Measurements from ENCODE around the gene GNAO1.

GNAO1 gene

DNA sequence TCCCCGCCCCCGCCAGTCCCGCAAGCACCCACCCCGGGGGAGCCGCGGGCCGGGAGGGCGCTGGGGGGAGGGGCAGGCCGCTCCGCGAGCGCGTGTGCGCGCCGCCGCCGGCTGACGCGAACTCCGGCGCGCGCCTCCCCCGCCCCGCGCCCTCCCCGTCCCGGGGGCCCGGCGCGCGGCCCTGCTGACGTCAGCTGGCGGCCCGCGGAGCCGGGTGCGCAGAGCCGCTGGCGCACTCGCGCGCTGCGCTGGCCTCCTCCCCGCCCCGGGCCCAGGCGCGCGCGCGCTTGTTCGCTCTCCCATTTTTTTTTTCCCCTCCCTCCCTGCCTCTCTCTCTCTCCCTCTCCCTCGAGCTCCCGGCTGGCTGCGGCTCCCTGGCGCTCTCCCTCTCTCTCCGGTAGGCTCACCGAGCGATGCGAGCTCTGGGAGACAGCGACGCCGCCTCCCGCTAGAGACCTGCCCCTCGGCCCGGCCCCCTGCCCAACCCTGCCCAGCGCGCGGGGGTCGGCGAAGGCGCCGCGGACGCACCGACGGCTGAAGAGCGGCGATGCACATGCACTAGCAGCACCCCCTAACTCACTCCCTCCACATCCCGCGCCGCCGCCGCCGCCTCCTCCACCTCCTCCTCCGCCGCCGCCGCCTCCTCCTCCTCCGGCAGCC is at the start of gene GNAO1:
TSS of gene GNAO1 (plus strand) at position 334 of the 660 bp plus-strand sequence. CDS start 747 bp downstream, outside the sequence.
- DNase-seq = peak; percentile 69

DNA sequence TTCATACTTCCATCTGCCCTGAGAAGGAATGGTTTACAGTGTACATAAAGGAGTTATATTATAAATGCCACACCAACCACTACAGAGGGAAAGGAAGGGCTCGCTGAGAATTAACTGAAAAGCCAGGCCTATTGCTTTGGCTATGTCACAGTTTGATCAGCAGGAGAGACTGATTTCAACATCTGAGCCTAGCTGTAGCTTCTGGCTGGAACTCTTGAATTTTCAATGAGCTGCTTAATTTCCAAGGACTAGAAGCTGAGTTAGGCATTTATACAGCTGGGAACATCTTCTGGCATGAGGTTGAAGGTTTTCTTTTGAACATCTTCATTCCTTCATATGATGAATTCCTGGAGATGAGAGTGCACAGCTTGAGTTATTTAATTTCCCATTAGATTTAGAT is 47.6 kb upstream of the GNAO1 start:
- no peak for DNase-seq

DNA sequence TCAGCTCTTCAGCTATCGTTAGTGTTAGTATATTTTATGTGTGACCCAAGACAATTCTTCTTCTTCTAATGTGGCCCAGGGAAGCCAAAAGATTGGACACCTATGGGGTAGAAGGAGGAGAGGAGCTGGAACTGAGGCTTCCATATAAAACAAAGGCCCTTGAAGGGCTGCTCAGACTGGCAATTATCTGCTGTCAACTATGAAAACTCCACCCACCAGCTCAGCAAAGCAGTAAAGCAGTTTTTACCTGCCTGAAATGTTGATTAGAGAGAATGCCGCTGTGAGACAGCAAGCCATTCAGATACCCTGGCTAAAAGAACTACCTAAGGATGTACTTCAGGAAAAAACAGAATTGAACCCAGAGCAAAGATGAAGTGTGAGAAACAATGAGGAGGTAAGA is 45.9 kb upstream of the GNAO1 start:
- no peak for DNase-seq

DNA sequence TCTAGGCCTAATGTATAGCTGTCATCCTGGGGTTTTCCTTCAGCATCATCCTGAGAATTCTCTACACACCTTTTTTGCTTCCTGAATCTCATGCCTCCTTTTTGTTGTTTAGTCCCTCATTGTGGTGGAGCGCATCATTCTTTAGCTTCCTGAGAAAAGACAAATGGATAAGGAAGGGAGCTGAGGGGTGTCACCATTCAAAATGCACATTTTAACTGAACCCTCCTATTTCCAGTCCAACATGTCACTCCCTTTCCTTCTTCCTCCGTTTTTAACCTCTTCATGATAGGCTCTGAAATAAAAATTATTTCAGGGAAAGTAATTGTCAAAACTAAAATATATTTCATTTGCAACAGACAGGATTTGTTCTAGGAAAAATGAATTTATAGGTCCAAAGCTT is 39.7 kb upstream of the GNAO1 start:
- no peak for DNase-seq

DNA sequence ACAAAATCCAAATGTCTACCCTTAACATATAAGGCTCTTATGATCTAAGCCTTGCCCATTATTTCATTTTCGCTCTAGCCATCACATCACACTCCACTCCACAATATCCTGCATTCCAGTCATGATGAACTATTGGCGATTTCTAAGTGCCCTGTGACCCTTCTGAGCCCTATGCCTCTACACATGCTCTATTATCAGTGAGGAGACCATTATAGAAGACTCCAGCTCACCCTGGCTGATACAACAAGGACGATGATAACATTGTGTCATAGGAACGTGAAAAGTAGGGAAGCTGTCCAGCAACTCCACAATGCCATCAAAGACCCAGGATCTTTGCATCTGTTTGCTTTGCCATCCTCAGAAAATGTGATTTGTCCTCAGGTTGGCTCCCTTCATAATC is 29.6 kb upstream of the GNAO1 start:
- DNase-seq = no peak

DNA sequence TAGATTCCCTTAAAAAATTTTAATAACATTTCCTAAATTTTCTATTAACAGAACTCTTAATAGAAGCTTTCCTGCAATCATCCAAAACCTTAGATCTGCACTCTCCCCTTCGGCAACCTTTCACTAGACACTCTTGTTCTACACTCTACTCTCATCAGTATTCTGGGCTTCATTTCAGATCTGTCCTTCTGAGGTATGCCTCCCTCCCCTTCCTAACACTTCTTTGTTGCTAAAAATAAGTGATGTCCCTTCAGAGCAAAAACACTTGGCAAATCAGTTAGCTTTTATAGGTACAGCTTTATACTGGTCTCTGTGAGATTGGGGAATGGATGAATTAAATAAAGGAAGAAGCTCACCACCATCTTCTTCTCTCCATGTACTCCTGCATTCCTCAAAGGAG is 28.2 kb upstream of the GNAO1 start:
- no peak for DNase-seq

DNA sequence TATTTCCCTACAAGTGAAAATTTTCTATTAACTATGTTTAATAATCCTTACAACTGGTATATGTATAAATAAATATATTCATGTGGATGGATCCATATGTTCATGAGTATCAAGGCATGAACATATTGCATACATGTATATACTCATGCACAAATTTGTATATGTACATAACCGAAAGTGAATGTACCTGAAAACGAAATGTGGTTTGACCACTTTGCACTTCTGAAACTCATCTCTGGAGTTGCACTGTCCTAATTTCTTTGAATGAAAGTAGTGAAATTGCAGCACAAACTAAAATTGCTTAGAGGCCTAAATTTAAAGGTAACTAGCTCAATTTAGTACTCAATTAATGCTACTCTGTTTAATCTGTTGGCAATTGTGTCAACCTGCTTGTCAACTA is 27.4 kb upstream of the GNAO1 start:
- no peak for DNase-seq

DNA sequence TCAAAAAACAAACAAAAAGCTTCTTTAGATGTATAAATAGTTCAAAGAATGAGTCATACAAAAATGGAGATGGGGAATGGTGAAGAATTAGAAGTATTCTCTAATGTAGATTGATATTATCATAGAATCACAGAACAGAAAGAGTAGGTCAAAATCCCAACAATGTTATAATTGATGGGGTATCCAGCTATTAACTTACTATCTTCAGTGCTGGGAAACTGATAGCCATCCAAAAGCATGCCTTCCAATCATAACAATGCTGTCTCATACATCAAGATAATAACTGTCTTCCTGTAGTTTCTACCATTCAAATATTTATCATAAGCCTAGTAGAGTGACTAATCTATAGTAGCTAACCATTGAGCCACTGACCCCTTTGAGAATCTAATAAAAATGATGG is 26.7 kb upstream of the GNAO1 start:
- no peak for DNase-seq

DNA sequence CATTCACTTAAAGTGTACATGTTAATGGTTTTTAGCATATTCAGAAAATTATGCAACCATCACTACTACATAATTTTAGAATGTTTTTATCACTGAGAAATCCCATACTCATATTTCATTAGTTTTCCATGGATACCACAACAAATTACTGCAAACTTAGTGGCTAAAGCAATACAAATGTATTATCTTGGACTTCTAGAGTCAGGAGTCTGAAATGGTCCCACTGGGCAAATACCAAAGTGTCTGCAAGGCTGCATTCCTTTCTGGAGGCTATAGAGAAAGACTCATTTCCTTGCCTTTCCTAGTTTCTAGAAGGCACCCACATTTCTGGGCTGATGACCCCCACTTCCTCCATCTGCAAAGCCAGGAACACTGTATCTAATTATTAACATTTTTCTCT is 16.9 kb upstream of the GNAO1 start:
- no peak for DNase-seq

DNA sequence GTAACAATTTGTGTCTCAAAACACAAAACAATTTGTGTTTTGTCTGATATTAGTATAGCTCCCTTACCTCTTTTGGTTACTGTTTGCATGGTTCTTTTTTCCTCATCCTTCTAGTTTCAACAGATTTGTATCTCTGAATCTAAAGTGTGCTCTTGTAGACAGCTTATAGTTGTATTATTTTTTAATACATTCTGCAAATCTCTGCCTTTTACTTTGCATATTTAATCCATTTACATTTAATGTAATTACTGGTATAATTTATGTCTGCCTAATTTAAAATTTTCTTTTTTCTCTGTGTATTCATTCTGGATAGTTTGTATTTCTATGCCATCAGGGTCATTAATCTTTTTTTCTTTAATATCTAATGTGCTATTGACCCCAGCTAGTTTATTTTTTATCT is 9.9 kb upstream of the GNAO1 start:
- DNase-seq = no peak

DNA sequence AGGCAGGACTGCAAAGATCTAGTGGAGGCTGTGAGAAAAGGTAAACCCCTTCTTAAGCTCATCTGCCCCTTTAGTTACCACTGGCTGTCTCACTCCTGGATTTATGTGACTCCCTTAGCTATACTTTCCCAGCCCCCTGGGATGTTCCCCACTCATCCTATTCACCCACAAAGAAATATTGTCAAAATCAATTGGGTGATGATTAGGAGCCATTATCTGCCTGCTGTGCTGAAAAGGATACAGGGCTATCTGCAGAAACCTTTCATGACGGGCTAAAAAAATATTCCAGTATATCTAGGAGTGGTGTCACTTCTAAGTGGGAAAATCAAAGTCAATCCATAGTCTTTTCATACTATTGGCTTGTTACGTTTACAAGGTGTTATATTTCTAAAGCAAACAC is 8.0 kb upstream of the GNAO1 start:
- no peak for DNase-seq

DNA sequence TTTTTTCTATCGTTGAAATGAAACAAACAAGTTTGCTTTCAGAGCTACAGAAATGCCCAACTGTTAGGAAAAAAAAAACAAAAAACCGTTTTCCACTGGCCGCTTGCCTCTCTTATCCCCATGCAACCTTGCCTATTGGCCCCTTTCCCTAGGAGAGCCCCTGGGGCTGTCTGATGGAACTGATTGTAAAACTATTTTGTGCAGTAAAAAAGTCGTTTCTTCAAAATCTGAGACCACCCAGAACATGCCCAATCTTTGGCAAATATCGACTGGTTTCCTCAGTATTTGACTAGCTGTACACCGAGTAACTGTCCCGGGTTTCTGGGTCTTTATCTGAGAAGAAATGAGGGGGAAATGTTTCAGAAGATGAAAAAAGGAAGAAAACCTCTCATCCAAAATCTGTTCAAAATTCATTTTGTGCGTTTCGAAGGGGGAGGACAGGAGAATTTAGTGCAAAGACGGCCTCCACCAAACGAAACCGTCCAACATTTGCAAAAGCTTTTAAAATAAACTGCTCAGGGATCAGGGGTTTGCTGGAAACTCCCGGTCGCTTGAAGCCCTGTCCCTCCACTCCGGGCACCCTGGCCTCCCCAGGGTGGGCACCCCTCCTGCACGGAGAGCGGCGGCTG is 1.1 kb upstream of the GNAO1 start:
- DNase-seq = no peak

DNA sequence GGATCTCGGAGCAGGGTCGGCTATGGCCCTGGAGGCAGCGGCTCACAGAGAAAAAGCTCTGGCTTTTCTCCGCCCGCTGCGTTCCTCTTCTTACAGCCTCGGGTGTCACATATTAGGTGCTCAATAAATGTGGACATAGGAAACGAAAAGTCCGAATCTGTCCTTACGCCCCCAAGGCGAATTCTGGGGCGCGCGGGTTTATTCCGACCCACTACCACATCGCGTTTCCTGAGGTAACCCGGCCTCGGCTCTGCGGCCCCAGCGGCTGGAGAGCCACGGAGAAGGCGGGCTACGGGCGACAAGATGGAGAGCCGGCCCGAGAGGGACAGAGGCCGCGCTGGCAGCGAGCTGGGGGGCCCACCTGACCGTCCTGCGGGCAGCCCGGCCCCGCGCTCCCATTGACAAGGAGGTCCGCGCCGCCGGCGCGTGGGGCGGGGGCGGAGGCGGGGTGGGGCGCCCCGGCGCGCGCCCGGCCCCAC is 573 bp upstream of the GNAO1 start:
- no peak for DNase-seq

DNA sequence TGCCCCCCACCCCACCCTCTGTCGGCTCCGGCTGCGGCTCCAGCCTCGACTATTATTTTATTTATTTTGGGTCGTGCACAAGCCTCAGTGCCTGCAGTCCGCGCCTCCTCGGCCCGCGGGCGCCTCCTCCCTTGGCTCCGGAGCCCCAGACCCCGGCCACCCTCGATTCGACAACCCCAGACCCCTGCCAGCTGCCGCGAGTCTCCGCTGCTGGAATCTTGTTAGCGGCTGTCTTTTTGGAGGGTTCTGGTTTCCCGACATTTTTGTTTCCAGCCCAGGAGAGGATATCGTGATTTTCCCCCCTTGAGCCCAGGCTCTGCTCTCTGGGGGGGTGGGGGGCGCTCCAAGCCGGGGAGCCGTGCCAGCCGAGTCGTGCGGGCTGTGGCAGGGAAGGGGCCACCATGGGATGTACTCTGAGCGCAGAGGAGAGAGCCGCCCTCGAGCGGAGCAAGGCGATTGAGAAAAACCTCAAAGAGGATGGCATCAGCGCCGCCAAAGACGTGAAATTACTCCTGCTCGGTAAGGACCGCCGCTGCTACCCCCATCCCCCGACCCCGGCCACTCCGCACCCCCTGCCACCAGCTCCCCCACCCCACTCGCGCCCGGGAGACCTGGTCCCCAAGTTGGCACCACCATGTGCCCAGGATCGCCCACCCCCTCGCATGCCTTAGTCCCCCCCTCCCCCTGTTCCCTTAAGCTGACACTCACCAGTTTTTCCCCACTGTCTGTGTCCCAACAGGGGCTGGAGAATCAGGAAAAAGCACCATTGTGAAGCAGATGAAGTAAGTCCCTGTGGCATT is 746 bp downstream of the GNAO1 start:
- no peak for DNase-seq

DNA sequence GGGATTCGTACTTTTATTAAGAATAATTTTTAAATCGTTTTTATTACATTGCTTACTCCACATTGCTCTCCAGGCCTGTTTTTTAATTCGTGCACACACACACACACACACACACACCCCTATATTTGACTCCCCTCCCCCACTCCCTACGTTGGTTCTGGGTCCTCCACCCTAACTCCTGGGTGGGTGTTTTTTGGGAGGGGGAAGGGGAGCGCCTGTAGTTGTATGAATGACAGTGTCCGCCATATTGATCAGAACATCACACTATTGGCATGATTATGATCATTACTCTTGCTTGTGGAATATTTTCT is 1.3 kb downstream of the GNAO1 start:
- DNase-seq = no peak

DNA sequence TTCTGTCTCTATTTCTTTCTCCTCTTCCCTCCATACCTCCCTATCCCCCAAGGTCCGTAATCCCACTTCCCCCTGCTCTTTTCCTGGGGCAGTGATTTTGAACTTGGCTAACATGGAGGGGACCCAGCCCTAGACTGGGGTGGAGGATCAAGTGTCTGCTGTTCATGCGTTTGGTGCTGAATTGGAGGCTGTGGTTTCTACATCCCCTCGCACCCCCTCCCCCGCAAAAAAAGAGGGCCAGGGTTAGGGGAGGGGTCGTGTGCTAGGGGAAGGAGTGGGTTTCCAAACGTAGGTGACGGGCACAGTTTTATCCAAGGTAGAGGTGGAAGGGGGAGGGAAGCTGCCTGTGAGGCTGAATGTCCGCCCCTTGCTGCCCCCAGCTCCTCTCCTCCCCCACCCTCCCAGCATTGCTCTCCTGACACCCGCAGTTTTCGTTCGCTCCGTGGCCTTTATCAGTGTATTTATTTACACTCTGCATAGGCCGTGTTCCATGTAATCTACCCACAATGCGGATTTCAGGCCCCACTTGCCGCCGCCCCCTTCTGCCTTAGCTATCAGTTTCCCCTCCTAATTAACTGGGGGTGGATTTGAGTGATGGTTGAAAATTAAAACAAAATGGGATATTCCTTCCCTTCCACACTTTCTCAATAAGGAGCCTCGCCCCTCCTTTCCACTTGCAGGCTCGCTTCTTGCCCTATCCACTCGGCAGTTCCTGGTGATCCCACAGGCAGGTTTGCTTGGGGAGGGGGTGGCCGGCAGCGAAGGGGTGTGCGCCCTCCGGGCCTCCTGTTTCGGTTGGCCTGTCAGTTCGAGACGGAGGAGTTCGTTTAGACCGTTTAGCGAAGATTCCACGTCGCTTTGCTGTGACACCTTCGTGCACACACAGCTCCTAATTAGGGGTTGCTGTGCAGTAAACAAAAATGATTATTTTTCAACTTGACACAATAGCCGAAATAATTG is 2.0 kb downstream of the GNAO1 start:
- no peak for DNase-seq

DNA sequence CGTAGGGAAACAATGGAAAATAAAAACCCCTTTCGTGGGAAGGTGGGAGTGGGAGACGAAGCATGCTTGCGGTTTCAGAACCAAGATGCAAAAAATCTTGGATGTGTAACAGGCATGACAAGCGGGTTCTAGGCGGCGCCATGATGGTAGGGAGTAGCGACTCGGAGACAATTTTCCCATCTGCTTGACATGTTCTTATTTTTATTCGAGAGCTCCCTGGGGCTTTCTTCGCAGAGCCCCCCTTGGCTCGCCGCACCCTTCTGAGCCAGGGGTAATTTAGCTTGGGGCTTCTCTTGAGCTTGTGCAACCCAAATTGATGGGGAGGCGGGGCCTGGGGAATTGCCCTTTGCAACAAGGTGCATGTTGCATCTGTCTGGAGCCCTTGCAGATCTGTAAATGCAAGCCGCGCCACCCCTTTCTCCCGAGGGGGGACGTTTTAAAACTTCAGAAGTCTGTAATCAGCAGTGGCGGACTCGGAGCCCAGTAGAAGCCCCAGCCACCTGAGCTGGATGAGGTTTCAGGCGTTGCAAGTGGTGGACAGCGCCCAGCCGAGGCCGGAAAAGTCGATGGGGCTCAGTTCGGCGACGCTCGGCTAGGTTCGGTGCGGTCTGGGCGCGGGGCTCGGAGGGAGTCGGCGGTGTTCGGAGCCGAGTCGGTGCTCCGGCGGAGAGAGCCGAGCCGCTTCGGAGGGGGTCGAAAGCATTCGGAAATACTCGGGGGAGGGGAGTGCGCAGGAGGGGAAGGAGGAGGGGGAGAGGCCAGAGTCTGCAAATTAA is 2.9 kb downstream of the GNAO1 start:
- peak; percentile 81 for DNase-seq

DNA sequence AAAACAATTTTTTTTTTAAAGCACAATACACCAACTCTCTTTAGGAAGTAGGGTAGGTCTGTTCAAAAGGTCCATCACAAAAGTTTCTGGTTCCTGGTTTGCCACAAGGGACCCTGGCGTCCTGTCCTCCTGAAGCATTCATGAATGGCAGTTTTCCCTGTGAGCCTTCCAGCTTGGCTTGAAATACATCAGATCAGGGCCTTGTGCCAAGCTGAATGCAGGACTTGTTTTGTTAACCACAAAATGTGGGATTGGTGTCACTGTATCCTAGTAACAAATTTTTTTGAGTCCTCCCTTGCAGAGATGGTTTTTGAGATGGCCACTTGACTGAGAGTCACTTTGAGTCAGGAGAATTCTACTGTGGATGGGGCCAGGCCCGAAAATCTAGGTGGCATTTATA is 3.9 kb downstream of the GNAO1 start:
- DNase-seq = no peak

DNA sequence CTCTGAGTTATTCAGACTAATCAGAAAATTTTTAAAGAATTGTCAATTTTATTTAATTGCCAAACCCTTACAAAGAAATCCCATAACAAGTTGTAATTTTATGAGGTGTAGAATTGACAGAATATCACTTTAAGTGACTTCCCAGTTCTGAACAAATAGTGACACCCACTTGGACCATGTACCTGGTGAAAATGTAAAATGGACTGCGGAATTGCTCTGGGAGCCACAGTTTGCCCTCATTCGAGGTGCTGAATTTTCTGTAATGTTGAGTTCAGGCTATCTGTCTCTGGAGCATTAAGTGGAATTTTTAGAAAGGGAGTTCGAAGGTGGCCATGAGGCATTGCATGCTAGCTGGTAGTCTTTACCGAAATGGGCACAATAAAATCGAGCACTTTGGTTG is 5.1 kb downstream of the GNAO1 start:
- DNase-seq = no peak

DNA sequence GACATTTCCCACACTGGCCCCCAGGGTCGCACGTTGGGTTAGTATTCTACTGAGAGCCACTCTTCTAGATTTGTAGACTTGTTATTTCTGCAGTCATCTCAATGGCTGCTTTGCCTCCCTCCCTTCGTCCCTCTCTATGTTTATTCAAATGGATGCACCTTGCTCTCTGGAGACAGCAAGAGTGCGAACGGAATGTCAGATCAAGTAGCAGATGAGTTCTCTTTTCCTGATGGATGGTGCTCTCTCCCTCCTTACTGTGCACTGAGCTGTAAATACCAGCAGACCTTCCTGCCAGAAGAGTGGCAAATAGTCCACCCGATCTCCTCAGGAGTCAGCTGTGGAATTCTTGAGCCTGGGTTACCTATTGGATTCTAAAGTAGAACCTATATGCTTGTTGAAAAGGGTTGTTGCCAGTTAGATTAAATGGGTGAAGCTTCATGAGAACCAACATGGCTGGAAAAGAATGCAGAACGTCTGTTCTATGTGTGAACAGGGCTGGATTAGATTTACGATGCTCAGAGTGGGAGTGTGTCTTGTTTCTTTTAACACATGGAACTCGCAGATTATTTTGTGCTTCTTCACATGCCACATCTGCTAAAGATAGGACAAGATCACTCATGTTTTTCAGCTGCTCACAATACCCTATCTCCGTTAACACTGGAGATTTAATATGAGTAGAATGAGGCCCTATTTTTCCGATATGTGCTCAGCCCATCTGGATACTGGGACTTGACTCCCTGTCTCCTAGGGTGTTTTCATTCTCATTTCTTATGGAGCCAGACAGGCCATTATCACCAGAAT is 6.1 kb downstream of the GNAO1 start:
- DNase-seq = no peak

DNA sequence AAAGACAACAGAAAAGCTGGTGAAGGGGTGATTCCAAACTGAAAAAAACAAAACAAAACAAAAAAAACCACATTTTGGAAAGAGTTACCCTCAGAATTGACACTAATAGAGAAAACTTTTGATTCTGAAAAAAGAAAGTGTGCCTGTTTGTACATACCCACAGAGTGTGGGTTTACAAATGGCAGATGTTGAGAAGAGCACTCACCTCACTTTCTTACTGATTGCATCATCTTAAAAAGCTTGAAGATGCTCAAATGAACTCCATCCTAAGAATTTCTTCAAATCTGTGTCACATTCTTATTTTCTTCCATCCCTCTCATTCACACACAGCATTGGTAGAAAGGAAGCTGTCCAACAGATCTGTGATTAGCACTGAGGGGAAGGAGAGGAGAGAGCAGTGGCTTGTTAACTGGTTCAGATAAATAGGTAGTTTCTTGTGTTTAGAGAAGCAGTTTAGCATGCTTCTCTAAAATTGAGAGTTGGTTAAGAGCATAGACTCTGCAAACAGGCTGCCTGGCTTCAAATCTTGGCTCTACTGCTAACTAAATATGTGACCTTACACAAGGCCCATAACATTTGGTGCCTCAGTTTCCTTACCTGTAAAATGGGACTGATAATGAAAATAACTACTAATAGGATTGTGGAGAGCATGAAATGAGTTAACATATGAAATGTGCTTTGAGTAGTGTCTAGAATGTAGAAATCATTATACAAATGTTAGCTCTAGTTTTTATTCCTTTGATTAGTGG is 6.9 kb downstream of the GNAO1 start:
- no peak for DNase-seq

Measured in stimulated activated CD4-positive, alpha-beta T cell treated with anti-CD3 and anti-CD28 coated beads, Interleukin-15, amount 100 ng/mL, for 24 hours (primary cell).